Left ventricle myocardium superior (tissue), 1 donor: ENCODE data around the gene ANKRD13A. TPM values are rescaled to one million over a fixed set of nuclear protein-coding genes. Genes with fewer than 3 reads are reported as not detected.
A peak's percentile ranks its signal among the peaks of the same experiment; 100 is the strongest.
"Not testable (repeated sequence)": the region's sequence is repeated elsewhere in the genome, so short reads cannot be mapped to it uniquely, and the experiment has no call there.

ENCODE experiments used
- ATAC-seq: fragments of 200-7000 bp; cut with Tn5 transposase; one replicate; pipeline ENCODE4 v1.9.1; 2020; ENCODE audit warnings: mild to moderate bottlenecking, moderate library complexity
- DNase-seq: peaks from one replicate; pipeline ENCODE4 v3.0.0-alpha.2; 2020
- intact Hi-C: fragments of 100-400 bp; cut with micrococcal nuclease; formaldehyde crosslinking; loops from one replicate; pipeline ENCODE4 v1.11.0; 2022
- total RNA-seq: library from RNA; stranded (reverse); fragmentation: NEBNext Ultra II Directional; extraction: Animal tissue kit (Norgen Biotek cat#: 25700); gene quantifications from one replicate; pipeline ENCODE4 v1.2.1, GENCODE V29; 2021
- donor health status: DM: no; HTN: yes; CAD: no; lungs with severe emphysema.

Gene ANKRD13A
- total RNA-seq, 1 donor from 2014 or later: 24.4 TPM

- ATAC-seq (no peak), DNase-seq (no peak)
- intact Hi-C loops: no loop called here
Observed at GRCh38 chr12:110068654-110069053, 69.4 kb downstream of the ANKRD13A start.

GRCh38 chr12:110071504-110071903 is 72.3 kb downstream of the ANKRD13A start:
- no peak for ATAC-seq
- intact Hi-C loops: no loop called here
- no peak for DNase-seq

GRCh38 chr12:110071967-110072366 is 72.7 kb downstream of the ANKRD13A start:
- intact Hi-C loops: no loop called here
- no peak for ATAC-seq
- no peak for DNase-seq

GRCh38 chr12:110072636-110073035 is 73.4 kb downstream of the ANKRD13A start:
- intact Hi-C loops, DNase-seq: not testable (repeated sequence)

GRCh38 chr12:110073049-110073831 is 74.0 kb downstream of the ANKRD13A start:
- peak; percentile 44 for DNase-seq

More at GRCh38 chr12:110072636-110073035, 73.4 kb downstream of the ANKRD13A start:
- ATAC-seq: not testable (repeated sequence)

GRCh38 chr12:110074089-110074488 is 74.9 kb downstream of the ANKRD13A start:
- ATAC-seq: no peak
- DNase-seq: no peak
- intact Hi-C loops: no loop called here

More at GRCh38 chr12:110073049-110073831, 74.0 kb downstream of the ANKRD13A start:
- intact Hi-C loops: no loop called here
- ATAC-seq: peak; percentile 47

- ATAC-seq (no peak), DNase-seq (no peak)
- intact Hi-C loops: no loop called here
Observed at GRCh38 chr12:110075880-110076279, 76.7 kb downstream of the ANKRD13A start.

- ATAC-seq: no peak
- intact Hi-C loops: no loop called here
- no peak for DNase-seq
Observed at GRCh38 chr12:110077800-110078199, 78.6 kb downstream of the ANKRD13A start.

GRCh38 chr12:110079477-110080400 is 80.5 kb downstream of the ANKRD13A start:
- peak; percentile 75 for ATAC-seq

GRCh38 chr12:110080410-110080809 is 81.2 kb downstream of the ANKRD13A start:
- ATAC-seq (no peak), DNase-seq (no peak)
- intact Hi-C loops: no loop called here

More at GRCh38 chr12:110079477-110080400, 80.5 kb downstream of the ANKRD13A start:
- intact Hi-C loops: no loop called here
- DNase-seq: peak; percentile 64

- intact Hi-C loops: no loop called here
- ATAC-seq: no peak
- DNase-seq: no peak
Observed at GRCh38 chr12:110084314-110085015, 85.2 kb downstream of the ANKRD13A start.

- DNase-seq, intact Hi-C loops: not testable (repeated sequence)
- ATAC-seq: peak; percentile 58
Observed at GRCh38 chr12:110088216-110088615, 89.0 kb downstream of the ANKRD13A start.

GRCh38 chr12:110088936-110089335 is 89.7 kb downstream of the ANKRD13A start:
- DNase-seq (no peak), ATAC-seq (peak; percentile 58)
- intact Hi-C loops: no loop called here

Other genes starting within 250 kb of the ANKRD13A start
- gene TRPV4, start 166.0 kb upstream of the ANKRD13A start, total RNA-seq: 0.25 TPM
- gene GLTP, start 118.9 kb upstream of the ANKRD13A start, total RNA-seq: 19.8 TPM
- gene TCHP, start 99.2 kb upstream of the ANKRD13A start, total RNA-seq: 11.4 TPM
- gene GIT2, start 3.1 kb upstream of the ANKRD13A start, total RNA-seq: 41.4 TPM
- gene C12orf76, start 49.1 kb downstream of the ANKRD13A start, total RNA-seq: 5.7 TPM
- 9.4 TPM for gene IFT81, start 124.9 kb downstream of the ANKRD13A start, total RNA-seq